Measurements from ENCODE around the gene STARD13.

STARD13 gene

DNA sequence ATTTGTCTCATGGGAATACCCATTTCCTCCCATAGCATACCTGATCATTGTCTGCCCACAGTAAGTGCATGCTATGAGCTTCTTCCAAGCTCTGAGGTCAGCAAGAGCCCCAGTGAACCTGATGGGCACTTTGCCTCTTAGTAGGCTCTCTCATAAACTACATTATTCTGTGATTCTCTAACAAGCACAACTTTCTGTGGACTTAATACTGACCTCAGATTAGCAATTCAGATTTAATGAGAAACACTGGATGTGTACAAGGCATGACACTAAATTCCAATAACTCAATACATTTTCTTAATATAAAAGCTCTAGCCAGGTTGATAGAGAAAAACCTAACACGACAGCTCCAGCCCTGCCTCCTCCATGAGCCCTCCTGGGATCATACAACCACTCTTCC, 23.3 kb upstream of the STARD13 start:
- whole genome bisulfite sequencing (ENCODE audit: insufficient coverage, insufficient read length), result no CpG with 5 or more reads among the region's 1 CpG
- Histone ChIP-seq H3K9me3 (ENCODE audit: control insufficient read depth, insufficient read depth, low read length) (no peaks in the 10 kb centered on the region), H3K27me3 (ENCODE audit: control insufficient read depth, insufficient read depth, low read length) (no peaks in the 10 kb centered on the region), H3K27ac (ENCODE audit: low read length) (no peak overlapping the region), H3K4me3 (ENCODE audit: low read length) (no peak overlapping the region), H3K4me1 (ENCODE audit: control insufficient read depth, insufficient read depth, low read length) (no peaks in the 10 kb centered on the region), H3K36me3 (ENCODE audit: control insufficient read depth, insufficient read depth, low read length) (no peaks in the 10 kb centered on the region)
- DNase-seq (ENCODE audit: low read depth, low spot score), result no peak

DNA sequence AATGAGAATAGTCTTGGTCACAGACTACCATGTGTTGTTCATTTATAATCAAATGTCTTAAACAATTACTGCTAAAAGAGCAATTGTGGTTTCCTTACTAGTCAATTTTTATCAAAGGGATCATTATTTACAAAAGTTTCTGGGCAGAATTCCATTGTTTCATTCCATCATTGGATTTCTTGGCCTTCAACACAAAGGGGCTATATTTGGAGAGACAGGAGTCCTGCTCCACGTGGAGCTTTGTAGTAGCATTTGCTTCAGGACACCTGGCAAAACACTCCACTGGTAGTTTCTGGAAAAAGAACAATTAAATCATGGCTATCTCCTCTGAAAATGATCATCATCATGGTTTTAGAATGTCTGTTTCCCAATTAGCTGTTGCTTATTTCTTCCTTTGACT, 22.3 kb upstream of the STARD13 start:
- Histone ChIP-seq H3K27ac (ENCODE audit: low read length) (no peak overlapping the region), H3K36me3 (ENCODE audit: control insufficient read depth, insufficient read depth, low read length) (no peaks in the 10 kb centered on the region), H3K27me3 (ENCODE audit: control insufficient read depth, insufficient read depth, low read length) (no peaks in the 10 kb centered on the region), H3K4me3 (ENCODE audit: low read length) (no peak overlapping the region), H3K9me3 (ENCODE audit: control insufficient read depth, insufficient read depth, low read length) (no peaks in the 10 kb centered on the region), H3K4me1 (ENCODE audit: control insufficient read depth, insufficient read depth, low read length) (no peaks in the 10 kb centered on the region)
- no CpG with 5 or more reads among the region's 1 CpG for WGBS (ENCODE audit: insufficient coverage, insufficient read length)
- no peak for DNase-seq (ENCODE audit: low read depth, low spot score)

DNA sequence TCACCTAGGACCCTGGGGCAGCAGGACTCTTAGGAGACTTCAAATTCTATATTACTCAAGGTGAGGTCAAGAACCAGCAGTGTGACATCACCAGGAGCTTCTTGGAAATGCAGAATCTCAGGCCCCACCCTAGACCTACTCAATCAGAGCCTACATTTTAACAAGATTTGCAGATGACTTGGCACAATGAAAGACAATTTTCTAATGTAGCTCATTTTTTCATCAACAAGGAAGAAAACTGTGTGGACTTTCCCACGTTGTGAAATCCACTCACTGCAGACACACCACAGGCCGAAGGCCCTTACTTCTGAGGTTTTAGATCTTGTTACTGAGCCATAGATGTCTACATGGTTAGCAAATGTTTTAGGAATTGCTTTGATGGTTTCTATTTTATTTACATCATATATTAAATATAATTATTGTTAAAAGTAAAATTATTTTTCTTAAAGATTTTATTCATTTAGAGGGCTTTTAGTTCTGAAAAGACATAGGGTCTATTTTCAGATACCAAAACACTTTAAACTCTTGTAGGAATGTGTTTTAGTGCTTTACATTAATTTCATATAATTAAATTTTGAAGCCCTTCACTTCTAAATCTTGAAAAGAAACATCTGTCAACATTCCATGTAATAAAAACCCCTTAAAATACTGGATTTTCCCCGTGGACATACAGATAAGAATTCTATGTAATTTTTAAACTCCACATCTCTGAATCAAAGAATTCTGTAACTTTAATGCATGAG, 18.5 kb upstream of the STARD13 start:
- DNase-seq (ENCODE audit: low read depth, low spot score), result no peak
- no peaks in the 10 kb centered on the region for H3K36me3 ChIP-seq (ENCODE audit: control insufficient read depth, insufficient read depth, low read length)
- WGBS (ENCODE audit: insufficient coverage, insufficient read length), result no CpG with 5 or more reads among the region's 3 CpGs
- no peaks in the 10 kb centered on the region for H3K27me3 ChIP-seq (ENCODE audit: control insufficient read depth, insufficient read depth, low read length)
- no peaks in the 10 kb centered on the region for H3K4me1 ChIP-seq (ENCODE audit: control insufficient read depth, insufficient read depth, low read length)
- no peak overlapping the region for H3K4me3 ChIP-seq (ENCODE audit: low read length)
- no peaks in the 10 kb centered on the region for H3K9me3 ChIP-seq (ENCODE audit: control insufficient read depth, insufficient read depth, low read length)
- no peak overlapping the region for H3K27ac ChIP-seq (ENCODE audit: low read length)

DNA sequence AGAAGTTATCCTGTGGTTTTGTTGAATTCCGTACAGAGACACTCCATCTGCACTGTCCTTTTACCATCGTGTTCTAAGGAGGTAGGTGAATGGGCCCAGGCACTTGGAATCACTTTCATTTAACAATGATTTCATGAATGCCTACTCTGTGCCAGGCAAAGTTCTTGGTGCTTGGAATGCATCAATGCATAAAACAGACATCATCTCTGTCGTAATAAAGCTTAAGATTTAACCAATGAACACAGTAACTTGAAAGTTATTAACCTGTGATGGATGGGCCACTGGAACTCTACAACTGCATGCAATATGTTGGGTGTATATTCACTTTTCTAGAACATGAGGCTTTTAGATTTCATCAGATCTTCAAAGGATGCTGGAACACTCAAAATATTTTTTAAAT, 14.1 kb upstream of the STARD13 start:
- WGBS (ENCODE audit: insufficient coverage, insufficient read length), result no CpG with 5 or more reads among the region's 3 CpGs
- no peaks in the 10 kb centered on the region for H3K9me3 ChIP-seq (ENCODE audit: control insufficient read depth, insufficient read depth, low read length)

DNA sequence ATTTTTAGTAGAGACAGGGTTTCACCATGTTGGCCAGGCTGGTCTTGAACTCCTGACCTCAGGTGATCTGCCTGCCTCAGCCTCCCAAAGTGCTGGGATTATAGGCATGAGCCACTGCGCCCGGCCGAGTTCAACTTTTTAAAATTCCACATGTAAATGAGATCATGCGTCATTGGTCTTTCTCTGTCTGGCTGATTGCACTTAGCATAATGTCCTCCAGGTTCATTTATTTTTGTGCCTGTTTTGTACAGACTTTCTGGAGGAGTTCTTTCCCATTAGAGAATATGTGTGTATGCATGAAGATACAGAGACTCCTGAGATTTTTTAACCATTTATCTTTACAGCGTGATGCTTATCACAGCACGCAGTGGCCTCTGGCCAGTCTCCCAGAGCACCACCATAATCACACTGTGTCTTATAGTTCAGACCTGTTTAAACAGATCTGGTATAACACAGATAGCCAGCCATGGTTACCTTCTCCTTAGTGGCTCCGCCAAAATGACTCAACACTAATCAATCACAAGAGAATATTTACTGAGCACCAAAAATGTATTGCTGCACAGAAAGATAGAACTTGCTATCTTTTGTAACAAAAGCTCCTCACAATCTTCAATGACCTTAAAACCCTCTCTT, 11.4 kb upstream of the STARD13 start:
- WGBS (ENCODE audit: insufficient coverage, insufficient read length), result no CpG with 5 or more reads among the region's 7 CpGs
- no peaks in the 10 kb centered on the region for H3K9me3 ChIP-seq (ENCODE audit: control insufficient read depth, insufficient read depth, low read length)

More for the DNA sequence above, 14.1 kb upstream of the STARD13 start:
- H3K4me1 ChIP-seq (ENCODE audit: control insufficient read depth, insufficient read depth, low read length), result no peaks in the 10 kb centered on the region
- no peak for DNase-seq (ENCODE audit: low read depth, low spot score)
- H3K36me3 ChIP-seq (ENCODE audit: control insufficient read depth, insufficient read depth, low read length), result no peaks in the 10 kb centered on the region
- H3K4me3 ChIP-seq (ENCODE audit: low read length), result no peak overlapping the region
- H3K27ac ChIP-seq (ENCODE audit: low read length), result no peak overlapping the region
- H3K27me3 ChIP-seq (ENCODE audit: control insufficient read depth, insufficient read depth, low read length), result no peaks in the 10 kb centered on the region

GRCh38 chr13:33292712-33293111, 7.2 kb upstream of the STARD13 start:
- no peaks in the 10 kb centered on the region for H3K4me1 ChIP-seq (ENCODE audit: control insufficient read depth, insufficient read depth, low read length)
- DNase-seq (ENCODE audit: low read depth, low spot score), result no peak
- H3K27ac ChIP-seq (ENCODE audit: low read length), result no peak overlapping the region
- WGBS (ENCODE audit: insufficient coverage, insufficient read length), result no CpG with 5 or more reads among the region's 6 CpGs
- H3K27me3 ChIP-seq (ENCODE audit: control insufficient read depth, insufficient read depth, low read length), result no peaks in the 10 kb centered on the region
- no peaks in the 10 kb centered on the region for H3K9me3 ChIP-seq (ENCODE audit: control insufficient read depth, insufficient read depth, low read length)
- H3K4me3 ChIP-seq (ENCODE audit: low read length), result no peak overlapping the region
- H3K36me3 ChIP-seq (ENCODE audit: control insufficient read depth, insufficient read depth, low read length), result no peaks in the 10 kb centered on the region

More for the DNA sequence above, 11.4 kb upstream of the STARD13 start:
- Histone ChIP-seq H3K4me1 (ENCODE audit: control insufficient read depth, insufficient read depth, low read length) (no peaks in the 10 kb centered on the region), H3K27me3 (ENCODE audit: control insufficient read depth, insufficient read depth, low read length) (no peaks in the 10 kb centered on the region), H3K27ac (ENCODE audit: low read length) (no peak overlapping the region), H3K36me3 (ENCODE audit: control insufficient read depth, insufficient read depth, low read length) (no peaks in the 10 kb centered on the region), H3K4me3 (ENCODE audit: low read length) (no peak overlapping the region)
- DNase-seq (ENCODE audit: low read depth, low spot score), result no peak

DNA sequence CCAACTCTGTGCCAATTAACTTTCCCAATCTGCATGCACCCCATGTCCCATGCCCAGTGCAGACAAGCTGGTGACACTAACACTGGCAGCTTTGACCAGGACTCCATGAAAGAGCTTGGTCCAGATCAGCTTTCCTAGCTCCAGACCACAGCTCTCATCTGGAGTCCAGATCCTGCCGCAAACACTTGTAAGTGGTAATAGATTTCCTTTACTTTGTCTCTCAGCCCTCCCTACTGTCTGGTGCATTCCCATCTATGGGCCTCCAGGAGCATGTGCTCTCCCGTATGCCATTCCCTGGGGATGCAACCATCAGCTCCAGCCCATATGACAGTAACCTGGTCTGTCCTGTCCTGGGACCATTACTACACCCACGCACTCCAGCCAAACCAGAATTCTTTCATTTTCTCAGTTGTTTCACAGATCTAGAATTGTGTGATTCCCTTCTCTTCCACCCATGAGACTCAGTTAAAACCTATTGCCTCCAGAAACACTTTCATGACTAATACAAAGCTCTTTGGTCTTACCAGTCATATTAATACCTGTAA, 4.9 kb upstream of the STARD13 start:
- no CpG with 5 or more reads among the region's 3 CpGs for WGBS (ENCODE audit: insufficient coverage, insufficient read length)
- Histone ChIP-seq H3K27me3 (ENCODE audit: control insufficient read depth, insufficient read depth, low read length) (no peaks in the 10 kb centered on the region), H3K27ac (ENCODE audit: low read length) (no peak overlapping the region), H3K36me3 (ENCODE audit: control insufficient read depth, insufficient read depth, low read length) (no peaks in the 10 kb centered on the region), H3K4me1 (ENCODE audit: control insufficient read depth, insufficient read depth, low read length) (no peaks in the 10 kb centered on the region), H3K9me3 (ENCODE audit: control insufficient read depth, insufficient read depth, low read length) (no peaks in the 10 kb centered on the region), H3K4me3 (ENCODE audit: low read length) (no peak overlapping the region)
- DNase-seq (ENCODE audit: low read depth, low spot score), result no peak

GRCh38 chr13:33289966-33290365, 4.4 kb upstream of the STARD13 start:
- Histone ChIP-seq H3K27me3 (ENCODE audit: control insufficient read depth, insufficient read depth, low read length) (no peaks in the 10 kb centered on the region), H3K36me3 (ENCODE audit: control insufficient read depth, insufficient read depth, low read length) (no peaks in the 10 kb centered on the region), H3K9me3 (ENCODE audit: control insufficient read depth, insufficient read depth, low read length) (no peaks in the 10 kb centered on the region), H3K27ac (ENCODE audit: low read length) (no peak overlapping the region), H3K4me1 (ENCODE audit: control insufficient read depth, insufficient read depth, low read length) (no peaks in the 10 kb centered on the region), H3K4me3 (ENCODE audit: low read length) (no peak overlapping the region)
- WGBS (ENCODE audit: insufficient coverage, insufficient read length), result no CpG with 5 or more reads among the region's 3 CpGs
- DNase-seq (ENCODE audit: low read depth, low spot score), result no peak

- Histone ChIP-seq H3K27me3 (ENCODE audit: control insufficient read depth, insufficient read depth, low read length) (no peaks in the 10 kb centered on the region), H3K27ac (ENCODE audit: low read length) (no peak overlapping the region), H3K9me3 (ENCODE audit: control insufficient read depth, insufficient read depth, low read length) (no peaks in the 10 kb centered on the region), H3K4me3 (ENCODE audit: low read length) (no peak overlapping the region), H3K4me1 (ENCODE audit: control insufficient read depth, insufficient read depth, low read length) (no peaks in the 10 kb centered on the region), H3K36me3 (ENCODE audit: control insufficient read depth, insufficient read depth, low read length) (no peaks in the 10 kb centered on the region)
- DNase-seq (ENCODE audit: low read depth, low spot score), result no peak
- WGBS (ENCODE audit: insufficient coverage, insufficient read length), result no CpG with 5 or more reads among the region's 15 CpGs
These were observed 1.8 kb upstream of the STARD13 start for GRCh38 chr13:33287142-33287882.

DNA sequence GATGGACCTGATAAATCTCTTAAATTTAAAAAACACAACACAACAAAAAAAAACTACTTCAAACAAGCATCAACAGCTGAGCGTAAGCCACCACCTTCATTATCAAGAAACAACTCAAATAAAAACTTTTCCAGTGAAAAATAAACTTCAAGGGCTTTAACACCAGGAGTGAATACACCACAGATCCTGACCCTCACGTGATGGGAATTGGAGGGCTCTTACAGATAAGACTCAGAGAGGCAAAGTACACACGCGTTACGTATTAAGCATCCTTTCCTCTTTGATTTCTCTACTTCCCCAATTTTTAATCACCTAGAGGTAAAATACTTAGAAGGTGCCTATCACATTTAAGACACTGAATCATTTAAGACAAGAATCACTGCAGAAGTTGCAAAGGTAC, 573 bp upstream of the STARD13 start:
- Histone ChIP-seq H3K36me3 (ENCODE audit: control insufficient read depth, insufficient read depth, low read length) (no peaks in the 10 kb centered on the region), H3K27ac (ENCODE audit: low read length) (no peak overlapping the region), H3K4me3 (ENCODE audit: low read length) (no peak overlapping the region; the same call in 1 of the 2 replicates), H3K4me1 (ENCODE audit: control insufficient read depth, insufficient read depth, low read length) (no peaks in the 10 kb centered on the region), H3K9me3 (ENCODE audit: control insufficient read depth, insufficient read depth, low read length) (no peaks in the 10 kb centered on the region), H3K27me3 (ENCODE audit: control insufficient read depth, insufficient read depth, low read length) (no peaks in the 10 kb centered on the region)
- DNase-seq (ENCODE audit: low read depth, low spot score), result no peak
- WGBS (ENCODE audit: insufficient coverage, insufficient read length), result 100% methylated on average over 1 of the region's 5 CpGs

Measured in iPS DF 6.9 (cell line).